Gastrocnemius medialis (tissue), 4 donors: Measurements from ENCODE around the gene TAS2R13.

ENCODE experiments used
- POLR2A ChIP-seq, 2 donors: fragments of 450-650 bp; IDR thresholded peaks; one replicate each; pipeline ENCODE4 v1.6.1; 2017; ENCODE audit warnings: antibody characterized with exemption in 2 of 2, mild to moderate bottlenecking in 2 of 2, moderate library complexity in 2 of 2
- TF ChIP-seq, protein P1 (sequence below), 5 experiments: fragments of 450-650 bp in 3 of 5; fragments of 200-600 bp in 2 of 5; sonication (generic) in 2 of 5; IDR thresholded peaks in 4 of 5; conservative IDR thresholded peaks in 1 of 5; 1 replicate in 4 of 5; 2 replicates in 1 of 5; pipeline ENCODE4 v1.5.1; 2016 to 2019; ENCODE audit warnings: antibody characterized with exemption in 5 of 5, mild to moderate bottlenecking in 3 of 5, moderate library complexity in 3 of 5

DNA sequence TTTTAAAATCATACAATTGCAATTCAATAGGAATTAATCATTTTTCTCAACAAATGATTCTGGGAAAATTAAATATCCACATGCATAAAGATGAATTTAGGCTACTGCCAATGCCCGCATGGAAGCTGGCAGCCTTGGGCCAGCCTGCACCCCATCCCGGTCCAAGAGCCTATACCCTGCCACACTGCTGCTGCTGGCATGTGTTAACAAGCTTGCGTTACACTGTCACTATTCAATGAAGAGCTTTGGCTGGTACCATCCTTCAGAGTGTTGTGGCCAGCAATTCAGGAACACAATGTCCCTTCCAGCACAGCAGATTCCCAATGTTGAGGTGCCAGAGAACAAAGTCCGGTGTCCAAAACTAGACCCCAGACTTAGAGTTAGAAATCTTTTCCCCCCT is 43.3 kb upstream of the TAS2R13 start:
- TF ChIP-seq, protein P1, sequence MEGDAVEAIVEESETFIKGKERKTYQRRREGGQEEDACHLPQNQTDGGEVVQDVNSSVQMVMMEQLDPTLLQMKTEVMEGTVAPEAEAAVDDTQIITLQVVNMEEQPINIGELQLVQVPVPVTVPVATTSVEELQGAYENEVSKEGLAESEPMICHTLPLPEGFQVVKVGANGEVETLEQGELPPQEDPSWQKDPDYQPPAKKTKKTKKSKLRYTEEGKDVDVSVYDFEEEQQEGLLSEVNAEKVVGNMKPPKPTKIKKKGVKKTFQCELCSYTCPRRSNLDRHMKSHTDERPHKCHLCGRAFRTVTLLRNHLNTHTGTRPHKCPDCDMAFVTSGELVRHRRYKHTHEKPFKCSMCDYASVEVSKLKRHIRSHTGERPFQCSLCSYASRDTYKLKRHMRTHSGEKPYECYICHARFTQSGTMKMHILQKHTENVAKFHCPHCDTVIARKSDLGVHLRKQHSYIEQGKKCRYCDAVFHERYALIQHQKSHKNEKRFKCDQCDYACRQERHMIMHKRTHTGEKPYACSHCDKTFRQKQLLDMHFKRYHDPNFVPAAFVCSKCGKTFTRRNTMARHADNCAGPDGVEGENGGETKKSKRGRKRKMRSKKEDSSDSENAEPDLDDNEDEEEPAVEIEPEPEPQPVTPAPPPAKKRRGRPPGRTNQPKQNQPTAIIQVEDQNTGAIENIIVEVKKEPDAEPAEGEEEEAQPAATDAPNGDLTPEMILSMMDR (IDR thresholded peaks at IDR 0.05 in 4 of 5, conservative IDR thresholded peaks at IDR 0.05 in 1 of 5), result no peak
- no peak for TF ChIP-seq POLR2A (IDR thresholded peaks at IDR 0.05)
